Panc1 (cell line): ENCODE results near the gene THRB. TPM values are rescaled to one million over a fixed set of nuclear protein-coding genes. Genes with fewer than 3 reads are reported as not detected.

Source experiments
- ATAC-seq: fragments of 200-7000 bp; cut with Tn5 transposase; 2 replicates; pipeline ENCODE4 v1.9.1; 2020; ENCODE audit warnings: mild to moderate bottlenecking, moderate library complexity
- BruUV-seq: library from RNA; stranded (reverse); fragments of 400-500 nt; replicated peaks from 2 replicates; lab custom pipeline; 2021; lab: Mats Ljungman, UMichigan
- CTCF ChIA-PET: fragments of 300-600 bp; sonication (Branson Sonifier 250); formaldehyde crosslinking; loops from one replicate; lab custom pipeline; 2022; ENCODE audit warnings: antibody characterized with exemption; lab: Charles Lee
- POLR2A ChIA-PET: fragments of 300-600 bp; sonication (Branson Sonifier 250); formaldehyde crosslinking; loops from one replicate; lab custom pipeline; 2022; ENCODE audit warnings: antibody characterized with exemption; lab: Charles Lee
- DNase-seq: peaks from one replicate; pipeline ENCODE4 v3.0.0-alpha.2; 2010; ENCODE audit warnings: low read depth, low spot score
- H3K27ac ChIP-seq: 2 replicates; pipeline ENCODE4 v1.5.1; 2011; ENCODE audit warnings: mild to moderate bottlenecking, low read length, inconsistent platforms
- H3K27me3 ChIP-seq: fragments of 200-500 bp; sonication (Bioruptor generic); 2 replicates; pipeline ENCODE4 v1.6.0; 2014; ENCODE audit warnings: low read length, inconsistent platforms; ENCODE audit not compliant: control insufficient read depth, insufficient read depth
- H3K36me3 ChIP-seq: fragments of 200-500 bp; sonication (Bioruptor generic); 2 replicates; pipeline ENCODE4 v1.5.1; 2014; ENCODE audit warnings: inconsistent platforms, mild to moderate bottlenecking, low read length, moderate library complexity; ENCODE audit not compliant: control insufficient read depth, insufficient read depth
- H3K4me1 ChIP-seq: 2 replicates; pipeline ENCODE4 v1.5.1; 2011; ENCODE audit warnings: inconsistent platforms, mild to moderate bottlenecking, low read length, moderate library complexity; ENCODE audit not compliant: control insufficient read depth, insufficient read depth
- H3K4me3 ChIP-seq, 2 experiments: 2 replicates each; pipeline ENCODE4 v1.5.1; 2011 to 2012; ENCODE audit warnings: low read depth in 2 of 2, low read length in 2 of 2, mild to moderate bottlenecking in 2 of 2, inconsistent platforms in 1 of 2, moderate library complexity in 1 of 2
- H3K9me3 ChIP-seq: fragments of 200-500 bp; sonication (Bioruptor generic); 2 replicates; pipeline ENCODE4 v1.5.1; 2014; ENCODE audit warnings: low read depth, mild to moderate bottlenecking, inconsistent platforms, low read length, moderate library complexity; ENCODE audit not compliant: control insufficient read depth, insufficient read depth
- CTCF ChIP-seq: fragments of 450-650 bp; IDR thresholded peaks from 2 replicates; pipeline ENCODE4 v1.5.1; 2017; ENCODE audit warnings: mild to moderate bottlenecking
- POLR2AphosphoS5 ChIP-seq: IDR thresholded peaks from 2 replicates; pipeline ENCODE4 v1.6.1; 2012; ENCODE audit warnings: mild to moderate bottlenecking, low read depth, low read length, moderate library complexity
- REST ChIP-seq, 2 experiments: IDR thresholded peaks; 2 replicates each; pipeline ENCODE4 v1.6.1; 2011 to 2012; ENCODE audit warnings: low read depth in 2 of 2, control low read depth in 1 of 2, low read length in 1 of 2, mild to moderate bottlenecking in 1 of 2, moderate library complexity in 1 of 2; ENCODE audit not compliant: insufficient read depth in 1 of 2
- SIN3A ChIP-seq: IDR thresholded peaks from 2 replicates; pipeline ENCODE4 v1.6.1; 2012; ENCODE audit warnings: low read depth, mild to moderate bottlenecking, low read length, moderate library complexity, borderline replicate concordance; ENCODE audit not compliant: insufficient read depth
- TCF7L2 ChIP-seq: IDR thresholded peaks from 2 replicates; pipeline ENCODE4 v1.6.1; 2011; ENCODE audit warnings: mild to moderate bottlenecking, low read depth, low read length, inconsistent platforms
- in situ Hi-C: cut with HindIII; loops from 2 replicates; pipeline ENCODE4 v1.10.0; 2016; ENCODE audit warnings: low sequenced_read_pairs, low pct_unique_long_range_greater_than_20kb
- intact Hi-C: fragments of 100-400 bp; cut with micrococcal nuclease; formaldehyde crosslinking; loops from one replicate; pipeline ENCODE4 v1.10.0; 2022; ENCODE audit not compliant: unreplicated experiment
- total RNA-seq: library from RNA; stranded (reverse); gene quantifications from one replicate; pipeline ENCODE4 v1.2.1, GENCODE V29; 2021; ENCODE audit not compliant: unreplicated experiment

Gene THRB
- total RNA-seq, 1 experiment from 2014 or later, result 3.9 TPM

GRCh38 chr3:24320601-24321000, 174.0 kb downstream of the THRB start:
- H3K4me1 ChIP-seq, result no peaks in the 10 kb centered on the region
- ATAC-seq, result no peak
- in situ Hi-C loops, result no loop called here

GRCh38 chr3:24318677-24319287, 175.9 kb downstream of the THRB start:
- H3K9me3 ChIP-seq, result no peaks in the 10 kb centered on the region; the same call in 1 of the 2 replicates
- no peak overlapping the region for H3K27ac ChIP-seq
- H3K27me3 ChIP-seq, result no peaks in the 10 kb centered on the region
- ChIA-PET CTCF (no interaction called here), POLR2A (no interaction called here)
- no TSS peak for BruUV-seq
- no peak for TF ChIP-seq POLR2AphosphoS5
- TF ChIP-seq CTCF, result no peak
- no peak for TF ChIP-seq SIN3A
- no peak for TF ChIP-seq REST (IDR thresholded peaks at IDR 0.05; ENCODE audit: insufficient read depth in 1 of 2, low read depth in 2 of 2, low read length in 1 of 2)
- no peak for TF ChIP-seq TCF7L2
- H3K4me3 ChIP-seq, result no peak overlapping the region
- ATAC-seq, result no peak
- DNase-seq, result no peak
- in situ Hi-C loops (no loop called here), intact Hi-C loops (no loop called here)
- H3K36me3 ChIP-seq, result no peaks in the 10 kb centered on the region
- no peaks in the 10 kb centered on the region for H3K4me1 ChIP-seq

More at GRCh38 chr3:24320601-24321000, 174.0 kb downstream of the THRB start:
- no peak for DNase-seq
- Histone ChIP-seq H3K4me3 (no peak overlapping the region), H3K9me3 (no peaks in the 10 kb centered on the region; the same call in 1 of the 2 replicates), H3K36me3 (no peaks in the 10 kb centered on the region), H3K27me3 (no peaks in the 10 kb centered on the region), H3K27ac (no peak overlapping the region)
- POLR2A ChIA-PET, result no interaction called here
- intact Hi-C loops, result no loop called here
- TF ChIP-seq SIN3A, result no peak
- TF ChIP-seq CTCF, result no peak
- no peak for TF ChIP-seq POLR2AphosphoS5
- TF ChIP-seq REST (IDR thresholded peaks at IDR 0.05; ENCODE audit: insufficient read depth in 1 of 2, low read depth in 2 of 2, low read length in 1 of 2), result no peak
- TF ChIP-seq TCF7L2, result no peak
- no TSS peak for BruUV-seq
- CTCF ChIA-PET, result no interaction called here
